Lower lobe of right lung (tissue), 2 donors: ENCODE measurements around the gene CD93. TPM values are rescaled to one million over a fixed set of nuclear protein-coding genes. Genes with fewer than 3 reads are reported as not detected.
A peak's percentile ranks its signal among the peaks of the same experiment; 100 is the strongest.

ENCODE experiments used
- ATAC-seq, 2 donors: fragments of 200-7000 bp; cut with Tn5 transposase; one replicate each; pipeline ENCODE4 v1.9.1; 2020 to 2022; ENCODE audit warnings: mild to moderate bottlenecking in 2 of 2, moderate library complexity in 2 of 2
- DNase-seq: peaks from one replicate; pipeline ENCODE4 v3.0.0-alpha.2; 2020
- H3K27ac ChIP-seq: fragments of 200-600 bp; one replicate; pipeline ENCODE4 v1.8.0; 2022
- H3K27me3 ChIP-seq: fragments of 200-600 bp; one replicate; pipeline ENCODE4 v1.8.0; 2022; ENCODE audit warnings: low read depth
- H3K36me3 ChIP-seq: fragments of 200-600 bp; one replicate; pipeline ENCODE4 v1.8.0; 2022; ENCODE audit warnings: mild to moderate bottlenecking
- H3K4me1 ChIP-seq: fragments of 200-600 bp; one replicate; pipeline ENCODE4 v1.8.0; 2022
- H3K4me3 ChIP-seq: fragments of 200-600 bp; one replicate; pipeline ENCODE4 v1.8.0; 2022; ENCODE audit warnings: mild to moderate bottlenecking
- H3K9me3 ChIP-seq: fragments of 200-600 bp; one replicate; pipeline ENCODE4 v1.8.0; 2022
- CTCF ChIP-seq: fragments of 200-600 bp; IDR thresholded peaks from one replicate; pipeline ENCODE4 v1.8.0; 2022; ENCODE audit warnings: antibody characterized with exemption, mild to moderate bottlenecking
- intact Hi-C: fragments of 100-400 bp; cut with DNase I; formaldehyde crosslinking; loops from one replicate; pipeline ENCODE4 v1.11.0; 2022
- total RNA-seq: library from RNA; stranded (reverse); fragmentation: NEBNext Ultra II Directional; extraction: Animal tissue kit (Norgen Biotek cat#: 25700); gene quantifications from one replicate; pipeline ENCODE4 v1.2.1, GENCODE V29; 2021
- donor health status: DM: no; HTN: yes; CAD: no; lungs with severe emphysema.

The CD93 gene
- total RNA-seq, 1 donor from 2014 or later: 99.7 TPM

GRCh38 chr20:23101696-23102406, 15.7 kb upstream of the CD93 start:
- Histone ChIP-seq H3K27ac (no peak overlapping the region), H3K27me3 (no peaks in the 10 kb centered on the region), H3K4me1 (peaks cover 52% of the 10 kb centered on the region), H3K4me3 (no peak overlapping the region), H3K36me3 (no peaks in the 10 kb centered on the region), H3K9me3 (no peaks in the 10 kb centered on the region)
- TF ChIP-seq CTCF: no peak
- intact Hi-C loops: no loop called here
- ATAC-seq: no peak
- DNase-seq: no peak

GRCh38 chr20:23100720-23101107, 14.6 kb upstream of the CD93 start:
- TF ChIP-seq CTCF: no peak
- no peaks in the 10 kb centered on the region for H3K27me3 ChIP-seq
- no peaks in the 10 kb centered on the region for H3K9me3 ChIP-seq
- no peak overlapping the region for H3K27ac ChIP-seq
- H3K4me1 ChIP-seq: peaks cover 44% of the 10 kb centered on the region
- H3K36me3 ChIP-seq: no peaks in the 10 kb centered on the region
- no peak for ATAC-seq
- no peak for DNase-seq
- H3K4me3 ChIP-seq: no peak overlapping the region
- intact Hi-C loops: no loop called here

- no peaks in the 10 kb centered on the region for H3K36me3 ChIP-seq
- H3K4me1 ChIP-seq: peaks cover 38% of the 10 kb centered on the region
Observed at GRCh38 chr20:23099791-23100719, 13.9 kb upstream of the CD93 start.

GRCh38 chr20:23097636-23098580, 11.8 kb upstream of the CD93 start:
- DNase-seq (no peak), ATAC-seq (peak in 1 of 2 donors; percentile 11)
- H3K27me3 ChIP-seq: peaks cover 2% of the 10 kb centered on the region
- H3K4me1 ChIP-seq: peaks cover 20% of the 10 kb centered on the region
- TF ChIP-seq CTCF: no peak
- intact Hi-C loops: no loop called here
- no peak overlapping the region for H3K4me3 ChIP-seq
- no peak overlapping the region for H3K27ac ChIP-seq
- H3K36me3 ChIP-seq: no peaks in the 10 kb centered on the region
- no peaks in the 10 kb centered on the region for H3K9me3 ChIP-seq

More at GRCh38 chr20:23099791-23100719, 13.9 kb upstream of the CD93 start:
- no peak for ATAC-seq
- Histone ChIP-seq H3K27me3 (no peaks in the 10 kb centered on the region), H3K9me3 (no peaks in the 10 kb centered on the region), H3K27ac (no peak overlapping the region), H3K4me3 (no peak overlapping the region)
- no peak for TF ChIP-seq CTCF
- no peak for DNase-seq
- intact Hi-C loops: no loop called here

GRCh38 chr20:23096986-23097520, 10.9 kb upstream of the CD93 start:
- TF ChIP-seq CTCF: no peak
- ATAC-seq: no peak
- intact Hi-C loops: no loop called here
- H3K4me1 ChIP-seq: peaks cover 12% of the 10 kb centered on the region
- DNase-seq: no peak
- no peaks in the 10 kb centered on the region for H3K36me3 ChIP-seq
- no peak overlapping the region for H3K27ac ChIP-seq
- H3K27me3 ChIP-seq: peaks cover 2% of the 10 kb centered on the region
- H3K9me3 ChIP-seq: no peaks in the 10 kb centered on the region
- no peak overlapping the region for H3K4me3 ChIP-seq
